Suprapubic skin (tissue), 4 donors: ENCODE measurements around the gene SUPT16H.

ENCODE experiments used
- POLR2A ChIP-seq, 2 donors: fragments of 450-650 bp; IDR thresholded peaks; one replicate each; pipeline ENCODE4 v1.6.1; 2017; ENCODE audit warnings: antibody characterized with exemption in 2 of 2, mild to moderate bottlenecking in 2 of 2, moderate library complexity in 2 of 2
- POLR2AphosphoS5 ChIP-seq, 3 donors: sonication (generic); formaldehyde crosslinking; IDR thresholded peaks; one replicate each; pipeline ENCODE4 v1.6.1; 2017; ENCODE audit warnings: antibody characterized with exemption in 3 of 3
- TF ChIP-seq, protein P1 (sequence below), 2 donors: fragments of 200-600 bp in 1 of 2; fragments of 450-650 bp in 1 of 2; sonication (generic) in 1 of 2; IDR thresholded peaks; one replicate each; pipeline ENCODE4 v1.5.1; 2016 to 2019; ENCODE audit warnings: antibody characterized with exemption in 2 of 2, mild to moderate bottlenecking in 1 of 2, moderate library complexity in 1 of 2

DNA sequence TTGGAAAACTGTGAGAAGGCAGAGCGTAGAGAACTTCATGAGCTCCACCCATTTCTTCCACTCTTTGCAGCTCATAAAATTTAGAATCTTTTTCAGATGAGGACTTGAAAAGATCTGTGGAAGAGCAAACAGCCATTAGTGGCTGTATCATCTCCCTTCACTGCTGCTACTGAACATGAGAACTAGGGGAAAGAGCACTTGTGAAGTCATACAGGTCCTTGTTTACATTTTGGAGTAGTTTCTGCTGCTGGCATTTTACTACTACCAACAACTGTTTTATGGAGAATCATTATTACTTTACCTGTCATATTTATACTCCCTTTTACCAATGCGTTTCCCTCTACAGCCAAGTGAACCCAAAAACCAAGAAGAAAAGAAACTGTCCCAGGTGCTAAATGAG lies 62.9 kb downstream of the SUPT16H start:
- TF ChIP-seq POLR2AphosphoS5 (IDR thresholded peaks at IDR 0.05) (no peak), POLR2A (IDR thresholded peaks at IDR 0.05) (no peak)
- TF ChIP-seq, protein P1, sequence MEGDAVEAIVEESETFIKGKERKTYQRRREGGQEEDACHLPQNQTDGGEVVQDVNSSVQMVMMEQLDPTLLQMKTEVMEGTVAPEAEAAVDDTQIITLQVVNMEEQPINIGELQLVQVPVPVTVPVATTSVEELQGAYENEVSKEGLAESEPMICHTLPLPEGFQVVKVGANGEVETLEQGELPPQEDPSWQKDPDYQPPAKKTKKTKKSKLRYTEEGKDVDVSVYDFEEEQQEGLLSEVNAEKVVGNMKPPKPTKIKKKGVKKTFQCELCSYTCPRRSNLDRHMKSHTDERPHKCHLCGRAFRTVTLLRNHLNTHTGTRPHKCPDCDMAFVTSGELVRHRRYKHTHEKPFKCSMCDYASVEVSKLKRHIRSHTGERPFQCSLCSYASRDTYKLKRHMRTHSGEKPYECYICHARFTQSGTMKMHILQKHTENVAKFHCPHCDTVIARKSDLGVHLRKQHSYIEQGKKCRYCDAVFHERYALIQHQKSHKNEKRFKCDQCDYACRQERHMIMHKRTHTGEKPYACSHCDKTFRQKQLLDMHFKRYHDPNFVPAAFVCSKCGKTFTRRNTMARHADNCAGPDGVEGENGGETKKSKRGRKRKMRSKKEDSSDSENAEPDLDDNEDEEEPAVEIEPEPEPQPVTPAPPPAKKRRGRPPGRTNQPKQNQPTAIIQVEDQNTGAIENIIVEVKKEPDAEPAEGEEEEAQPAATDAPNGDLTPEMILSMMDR (IDR thresholded peaks at IDR 0.05): no peak
